BLaER1 treated with 17β-estradiol and CSF1 and Interleukin-3, amounts not matched to agents 10 nM and 100 nM (cell line): ENCODE measurements around the gene USP47.

ENCODE experiments used
- H3K27ac ChIP-seq, 11 experiments: shearing (Covaris generic); formaldehyde crosslinking; 2 replicates each; pipeline ENCODE4 v1.8.1; 2022
- H3K27me3 ChIP-seq, 11 experiments: shearing (Covaris generic); formaldehyde crosslinking; 2 replicates each; pipeline ENCODE4 v1.8.1; 2022
- H3K36me3 ChIP-seq, 11 experiments: shearing (Covaris generic); formaldehyde crosslinking; 2 replicates each; pipeline ENCODE4 v1.8.1; 2022
- H3K4me1 ChIP-seq, 10 experiments: shearing (Covaris generic); formaldehyde crosslinking; 2 replicates each; pipeline ENCODE4 v1.8.1; 2022
- H3K4me2 ChIP-seq, 11 experiments: shearing (Covaris generic); formaldehyde crosslinking; 2 replicates each; pipeline ENCODE4 v1.8.1; 2022
- H3K4me3 ChIP-seq, 10 experiments: shearing (Covaris generic); formaldehyde crosslinking; 2 replicates each; pipeline ENCODE4 v1.8.1; 2022
- H3K9ac ChIP-seq, 11 experiments: shearing (Covaris generic); formaldehyde crosslinking; 2 replicates each; pipeline ENCODE4 v1.8.1; 2022
- H3K9me3 ChIP-seq, 11 experiments: shearing (Covaris generic); formaldehyde crosslinking; replicated peaks in 1 of 11; 2 replicates each; pipeline ENCODE4 v1.8.1; 2022
- H4K20me1 ChIP-seq, 11 experiments: shearing (Covaris generic); formaldehyde crosslinking; 2 replicates each; pipeline ENCODE4 v1.8.1; 2022
- Cebpa-rat ChIP-seq, 11 experiments: shearing (Covaris generic); IDR thresholded peaks; 2 replicates each; pipeline ENCODE4 v1.8.1; 2022

Gene USP47

DNA sequence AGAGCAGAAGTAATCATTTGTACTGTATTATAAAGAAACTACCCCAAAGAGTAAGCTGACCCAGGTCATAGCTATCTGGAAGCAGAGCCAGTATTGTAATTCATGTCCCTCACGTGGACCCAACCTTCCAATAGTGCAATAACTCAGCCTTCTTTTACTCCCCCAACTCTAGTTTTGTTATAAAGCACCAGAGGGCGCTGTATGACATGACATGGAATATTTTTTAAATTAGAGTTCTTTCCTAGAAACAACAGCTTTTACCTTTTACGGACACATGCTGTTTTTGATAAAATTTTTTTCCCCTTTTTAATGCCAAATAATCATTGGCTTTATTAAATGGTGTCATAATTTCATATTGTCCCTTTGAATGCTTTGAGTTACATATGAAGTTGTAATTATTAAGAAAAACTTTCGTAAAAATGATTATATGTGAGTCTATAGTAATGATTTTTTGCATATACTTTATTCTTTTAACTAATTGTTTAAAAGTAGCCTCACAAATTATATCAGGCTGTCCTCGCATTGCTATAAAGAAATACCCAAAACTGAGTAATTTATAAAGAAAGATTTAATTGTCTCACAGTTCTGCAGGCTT, 89.8 kb downstream of the USP47 start:
- H4K20me1 ChIP-seq: no peaks in the 10 kb centered on the region
- H3K27me3 ChIP-seq: no peaks in the 10 kb centered on the region
- no peak for TF ChIP-seq Cebpa-rat (IDR thresholded peaks at IDR 0.05)
- H3K4me1 ChIP-seq: peaks cover 0 to 6% (median 3%) of the 10 kb centered on the region in 10 experiments; a peak in 15 of 20 replicates
- no peak overlapping the region for H3K27ac ChIP-seq
- no peak overlapping the region for H3K4me2 ChIP-seq
- peaks cover 56 to 87% (median 72%) of the 10 kb centered on the region in 11 experiments for H3K36me3 ChIP-seq
- H3K4me3 ChIP-seq: no peak overlapping the region
- H3K9me3 ChIP-seq: peaks cover 0 to 6% (median 0%) of the 10 kb centered on the region in 11 experiments; a peak in 2 of 22 replicates
- H3K9ac ChIP-seq: no peak overlapping the region

DNA sequence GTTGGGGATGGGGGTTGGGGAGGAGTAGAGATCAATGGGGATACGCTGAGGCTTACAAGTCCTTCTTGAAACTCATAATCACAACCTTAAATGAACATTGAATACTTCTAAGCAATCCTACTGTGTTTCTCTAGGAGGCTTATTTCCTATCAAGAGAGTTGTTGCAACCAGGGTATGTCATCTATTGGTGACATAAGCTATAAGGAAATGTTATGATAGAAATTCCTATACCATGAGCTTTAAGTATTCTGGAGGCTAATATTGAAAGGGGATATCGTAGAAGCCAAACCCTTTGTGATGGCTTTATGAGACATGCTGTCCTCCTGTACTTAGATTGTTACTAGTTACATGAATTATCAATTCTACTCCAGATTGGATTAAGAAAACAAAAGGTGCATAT, 93.8 kb downstream of the USP47 start:
- H3K27ac ChIP-seq: no peak overlapping the region

DNA sequence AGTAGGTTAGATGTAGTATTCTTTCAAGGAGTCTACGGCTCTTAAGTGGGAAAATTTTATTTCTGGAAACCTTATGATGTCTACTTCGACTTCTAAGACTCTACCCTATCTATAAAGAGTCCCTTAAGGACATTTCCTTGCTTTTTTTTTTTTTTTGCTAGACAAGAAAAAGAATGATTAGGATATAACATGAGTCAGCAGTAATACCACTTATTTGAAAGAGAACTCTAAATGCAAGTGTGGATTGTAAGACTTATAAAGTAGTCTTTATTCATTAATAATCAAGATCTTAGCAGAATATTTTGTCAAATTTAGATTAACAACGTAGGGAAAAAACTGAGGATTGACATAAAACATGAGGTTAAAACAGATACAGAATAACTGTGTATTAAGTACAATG, 95.7 kb downstream of the USP47 start:
- Histone ChIP-seq H3K27me3 (no peaks in the 10 kb centered on the region), H3K9ac (no peak overlapping the region), H3K36me3 (peaks cover 69 to 100% (median 93%) of the 10 kb centered on the region in 11 experiments), H3K4me2 (no peak overlapping the region), H3K27ac (no peak overlapping the region), H3K4me1 (no peaks in the 10 kb centered on the region), H3K4me3 (no peak overlapping the region), H4K20me1 (no peaks in the 10 kb centered on the region; a peak in 1 of 22 replicates), H3K9me3 (no peaks in the 10 kb centered on the region)
- TF ChIP-seq Cebpa-rat (IDR thresholded peaks at IDR 0.05): no peak

More for the DNA sequence above, 93.8 kb downstream of the USP47 start:
- H3K4me3 ChIP-seq: no peak overlapping the region
- no peak for TF ChIP-seq Cebpa-rat (IDR thresholded peaks at IDR 0.05)
- H3K4me2 ChIP-seq: no peak overlapping the region
- H3K27me3 ChIP-seq: no peaks in the 10 kb centered on the region
- no peaks in the 10 kb centered on the region for H3K9me3 ChIP-seq
- H3K36me3 ChIP-seq: peaks cover 61 to 97% (median 85%) of the 10 kb centered on the region in 11 experiments
- H3K9ac ChIP-seq: no peak overlapping the region
- H3K4me1 ChIP-seq: no peaks in the 10 kb centered on the region
- H4K20me1 ChIP-seq: no peaks in the 10 kb centered on the region; a peak in 1 of 22 replicates

DNA sequence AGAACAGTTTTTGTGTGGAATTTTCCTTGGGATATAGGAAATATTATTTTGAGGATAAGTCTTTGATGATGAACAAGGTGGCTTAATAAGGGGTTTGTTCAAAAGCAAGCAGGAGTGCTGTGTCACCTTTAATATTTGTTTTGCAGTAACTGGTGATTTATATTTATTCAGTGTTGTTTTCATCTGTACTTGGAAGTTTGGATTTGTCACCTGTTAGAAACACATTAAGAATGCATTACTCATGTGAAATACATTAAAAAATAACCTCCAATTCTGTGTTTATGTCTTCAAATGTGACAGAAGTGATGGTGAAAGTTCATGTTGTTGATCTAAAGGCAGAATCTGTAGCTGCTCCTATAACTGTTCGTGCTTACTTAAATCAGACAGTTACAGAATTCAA, 96.2 kb downstream of the USP47 start:
- Histone ChIP-seq H3K36me3 (peaks cover 69 to 100% (median 93%) of the 10 kb centered on the region in 11 experiments), H3K9ac (no peak overlapping the region), H3K4me2 (no peak overlapping the region), H3K27ac (no peak overlapping the region), H4K20me1 (no peaks in the 10 kb centered on the region; a peak in 1 of 22 replicates), H3K4me1 (no peaks in the 10 kb centered on the region), H3K27me3 (no peaks in the 10 kb centered on the region), H3K9me3 (no peaks in the 10 kb centered on the region), H3K4me3 (no peak overlapping the region)
- TF ChIP-seq Cebpa-rat (IDR thresholded peaks at IDR 0.05): no peak

DNA sequence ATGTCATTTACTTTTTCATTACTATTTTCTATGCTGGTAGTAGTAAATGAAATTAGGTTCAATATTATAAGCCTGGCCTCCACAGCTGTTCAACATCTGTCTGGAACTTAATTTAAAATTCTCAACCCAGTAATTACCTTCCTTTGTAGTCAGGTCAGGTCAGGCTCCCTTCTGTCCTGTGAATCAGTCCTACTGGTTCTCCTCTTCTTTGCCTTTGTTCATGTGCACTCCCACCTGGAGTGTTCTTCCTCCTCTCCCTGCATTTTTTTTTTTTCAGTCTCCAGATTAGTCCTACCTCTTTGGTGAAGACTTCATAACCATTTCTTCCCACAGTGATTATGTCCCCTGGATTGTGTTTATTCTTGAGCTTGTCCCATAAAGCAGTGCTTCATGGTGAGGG, 98.8 kb downstream of the USP47 start:
- H3K27me3 ChIP-seq: no peaks in the 10 kb centered on the region
- H3K4me1 ChIP-seq: no peaks in the 10 kb centered on the region
- no peak overlapping the region for H3K9ac ChIP-seq
- TF ChIP-seq Cebpa-rat (IDR thresholded peaks at IDR 0.05): no peak
- peaks cover 69 to 100% (median 91%) of the 10 kb centered on the region in 11 experiments for H3K36me3 ChIP-seq
- no peaks in the 10 kb centered on the region; a peak in 2 of 22 replicates for H4K20me1 ChIP-seq
- no peak overlapping the region for H3K4me2 ChIP-seq
- no peak overlapping the region for H3K27ac ChIP-seq
- H3K4me3 ChIP-seq: no peak overlapping the region
- no peaks in the 10 kb centered on the region for H3K9me3 ChIP-seq

DNA sequence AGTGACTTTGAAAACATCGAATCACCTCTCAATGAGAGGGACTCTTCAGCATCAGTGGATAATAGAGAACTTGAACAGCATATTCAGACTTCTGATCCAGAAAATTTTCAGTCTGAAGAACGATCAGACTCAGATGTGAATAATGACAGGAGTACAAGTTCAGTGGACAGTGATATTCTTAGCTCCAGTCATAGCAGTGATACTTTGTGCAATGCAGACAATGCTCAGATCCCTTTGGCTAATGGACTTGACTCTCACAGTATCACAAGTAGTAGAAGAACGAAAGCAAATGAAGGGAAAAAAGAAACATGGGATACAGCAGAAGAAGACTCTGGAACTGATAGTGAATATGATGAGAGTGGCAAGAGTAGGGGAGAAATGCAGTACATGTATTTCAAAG, 100.9 kb downstream of the USP47 start:
- no peak for TF ChIP-seq Cebpa-rat (IDR thresholded peaks at IDR 0.05)
- peaks cover 0 to 4% (median 0%) of the 10 kb centered on the region in 10 experiments; a peak in 1 of 20 replicates for H3K4me1 ChIP-seq
- no peak overlapping the region for H3K27ac ChIP-seq
- no peak overlapping the region for H3K4me2 ChIP-seq
- H3K9ac ChIP-seq: no peak overlapping the region
- no peak overlapping the region for H3K4me3 ChIP-seq
- no peaks in the 10 kb centered on the region for H3K27me3 ChIP-seq
- H3K9me3 ChIP-seq: no peaks in the 10 kb centered on the region
- H3K36me3 ChIP-seq: peaks cover 78 to 100% (median 93%) of the 10 kb centered on the region in 11 experiments
- no peaks in the 10 kb centered on the region; a peak in 2 of 22 replicates for H4K20me1 ChIP-seq

DNA sequence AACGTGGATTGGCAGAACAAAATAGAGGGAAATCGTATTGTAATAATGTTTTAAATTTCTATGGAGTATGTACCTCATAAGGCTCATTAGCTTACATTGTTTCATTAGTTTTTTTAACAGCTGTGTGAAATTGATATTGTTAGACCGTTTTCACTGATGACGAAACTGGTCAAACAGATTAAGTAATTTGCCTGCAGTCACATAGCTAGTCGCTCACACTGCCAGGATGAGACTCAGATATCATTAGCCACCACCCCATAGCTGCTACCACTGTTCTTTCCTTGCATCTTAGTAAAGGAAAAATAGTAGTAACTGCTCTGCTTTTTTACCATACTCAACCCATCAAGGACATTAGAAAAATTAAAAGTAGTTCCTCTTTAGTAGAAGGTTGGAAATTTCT, 102.7 kb downstream of the USP47 start:
- Histone ChIP-seq H4K20me1 (no peaks in the 10 kb centered on the region; a peak in 2 of 22 replicates), H3K27ac (no peak overlapping the region), H3K27me3 (no peaks in the 10 kb centered on the region), H3K9ac (no peak overlapping the region), H3K4me1 (peaks cover 0 to 20% (median 0%) of the 10 kb centered on the region in 10 experiments; a peak in 4 of 20 replicates), H3K4me2 (no peak overlapping the region), H3K36me3 (peaks cover 79 to 100% (median 94%) of the 10 kb centered on the region in 11 experiments), H3K4me3 (no peak overlapping the region), H3K9me3 (no peaks in the 10 kb centered on the region)
- TF ChIP-seq Cebpa-rat (IDR thresholded peaks at IDR 0.05): no peak

DNA sequence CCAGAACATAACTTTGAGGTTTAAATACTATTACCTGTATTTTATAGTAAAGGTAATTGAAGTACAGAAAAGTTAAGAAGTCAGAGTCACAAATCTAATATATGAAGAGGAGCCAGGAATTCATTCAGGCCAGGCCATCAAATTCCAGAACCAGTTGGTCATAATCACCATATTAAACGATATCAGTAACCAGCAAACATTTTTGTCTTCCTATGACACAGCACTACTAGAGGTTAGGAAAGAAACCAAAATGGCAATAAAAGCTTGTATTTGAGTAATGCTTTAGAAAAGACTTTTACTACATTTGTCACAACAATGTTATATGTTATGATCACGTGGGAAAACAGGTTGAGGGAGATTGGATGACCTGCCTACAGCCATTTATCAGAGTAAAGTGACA, 104.4 kb downstream of the USP47 start:
- Histone ChIP-seq H3K36me3 (peaks cover 83 to 100% (median 96%) of the 10 kb centered on the region in 11 experiments), H3K9me3 (no peaks in the 10 kb centered on the region), H3K4me3 (no peak overlapping the region), H3K4me2 (no peak overlapping the region), H3K9ac (no peak overlapping the region), H4K20me1 (no peaks in the 10 kb centered on the region; a peak in 1 of 22 replicates), H3K4me1 (peaks cover 0 to 20% (median 0%) of the 10 kb centered on the region in 10 experiments; a peak in 4 of 20 replicates), H3K27me3 (no peaks in the 10 kb centered on the region), H3K27ac (no peak overlapping the region)
- no peak for TF ChIP-seq Cebpa-rat (IDR thresholded peaks at IDR 0.05)

DNA sequence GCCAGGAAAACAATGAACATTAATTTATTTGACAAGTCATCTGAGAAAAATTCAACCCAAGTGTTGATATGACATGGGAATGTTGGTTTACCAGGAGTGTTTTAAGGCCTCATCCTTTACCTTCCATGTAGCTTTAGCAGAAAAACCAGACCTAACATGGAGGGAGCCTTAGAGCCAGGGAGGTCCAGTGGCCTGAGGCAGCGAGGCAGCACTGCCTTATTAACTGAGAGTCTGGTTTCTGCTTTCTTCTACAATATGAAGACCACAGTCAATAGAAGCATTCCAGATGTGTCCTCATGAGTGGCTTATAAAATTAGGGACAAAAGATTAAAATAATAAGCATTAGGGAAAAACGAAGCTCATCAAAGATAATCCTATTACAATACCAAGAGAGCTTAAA, 105.1 kb downstream of the USP47 start:
- no peak for TF ChIP-seq Cebpa-rat (IDR thresholded peaks at IDR 0.05)
- Histone ChIP-seq H3K9me3 (no peaks in the 10 kb centered on the region), H3K27ac (no peak overlapping the region), H3K27me3 (no peaks in the 10 kb centered on the region), H3K4me1 (peaks cover 0 to 20% (median 0%) of the 10 kb centered on the region in 10 experiments; a peak in 4 of 20 replicates), H4K20me1 (no peaks in the 10 kb centered on the region; a peak in 1 of 22 replicates), H3K9ac (no peak overlapping the region), H3K4me3 (no peak overlapping the region), H3K4me2 (no peak overlapping the region), H3K36me3 (peaks cover 83 to 100% (median 96%) of the 10 kb centered on the region in 11 experiments)

DNA sequence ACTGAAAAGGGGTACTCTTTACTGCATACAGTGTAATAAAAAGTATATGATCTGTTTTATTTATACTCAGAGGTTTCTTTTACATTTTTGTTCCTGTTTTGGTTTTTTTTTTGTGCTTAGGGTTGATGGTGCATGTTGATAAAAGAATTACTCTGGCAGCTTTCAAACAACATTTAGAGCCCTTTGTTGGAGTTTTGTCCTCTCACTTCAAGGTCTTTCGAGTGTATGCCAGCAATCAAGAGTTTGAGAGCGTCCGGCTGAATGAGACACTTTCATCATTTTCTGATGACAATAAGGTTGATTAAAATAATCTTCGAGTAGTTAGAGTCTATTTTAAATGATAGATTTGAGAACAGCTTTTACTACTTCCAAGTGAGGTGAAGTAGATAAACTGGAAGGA, 106.1 kb downstream of the USP47 start:
- H3K4me2 ChIP-seq: no peak overlapping the region
- H3K36me3 ChIP-seq: peaks cover 83 to 100% (median 96%) of the 10 kb centered on the region in 11 experiments

More for the DNA sequence above, 106.1 kb downstream of the USP47 start:
- Histone ChIP-seq H4K20me1 (no peaks in the 10 kb centered on the region; a peak in 1 of 22 replicates), H3K27me3 (no peaks in the 10 kb centered on the region), H3K9ac (no peak overlapping the region), H3K4me1 (peaks cover 0 to 20% (median 0%) of the 10 kb centered on the region in 10 experiments; a peak in 4 of 20 replicates), H3K9me3 (no peaks in the 10 kb centered on the region), H3K4me3 (no peak overlapping the region), H3K27ac (no peak overlapping the region)
- no peak for TF ChIP-seq Cebpa-rat (IDR thresholded peaks at IDR 0.05)
